Endodermal cell (in vitro differentiated cells): ENCODE measurements around the gene WDR89. TPM values are rescaled to one million over a fixed set of nuclear protein-coding genes. Genes with fewer than 3 reads are reported as not detected.
A peak's percentile ranks its signal among the peaks of the same experiment; 100 is the strongest.
"Not testable (repeated sequence)": the region's sequence is repeated elsewhere in the genome, so short reads cannot be mapped to it uniquely, and the experiment has no call there.

ENCODE experiments used
- DNase-seq: peaks from one replicate; pipeline ENCODE4 v3.0.0-alpha.2; 2017
- H3K27ac ChIP-seq: 2 replicates; pipeline ENCODE4 v1.5.1; 2013; ENCODE audit warnings: mild to moderate bottlenecking, low read depth, low read length, moderate library complexity
- H3K27me3 ChIP-seq: 2 replicates; pipeline ENCODE4 v1.6.1; 2013; ENCODE audit warnings: mild to moderate bottlenecking, low read length, moderate library complexity; ENCODE audit not compliant: insufficient read depth, control insufficient read depth, poor library complexity, severe bottlenecking
- H3K36me3 ChIP-seq: 2 replicates; pipeline ENCODE4 v1.7.0; 2013; ENCODE audit warnings: mild to moderate bottlenecking, low read length, moderate library complexity; ENCODE audit not compliant: control insufficient read depth, insufficient read depth
- H3K4me1 ChIP-seq: one replicate; pipeline ENCODE4 v1.7.0; 2013; ENCODE audit warnings: low read length; ENCODE audit not compliant: control insufficient read depth, insufficient read depth
- H3K4me3 ChIP-seq: 2 replicates; pipeline ENCODE4 v1.5.1; 2013; ENCODE audit warnings: mild to moderate bottlenecking, low read length, moderate library complexity
- H3K9ac ChIP-seq: 2 replicates; pipeline ENCODE4 v1.6.1; 2013; ENCODE audit warnings: mild to moderate bottlenecking, low read length, moderate library complexity; ENCODE audit not compliant: poor library complexity, severe bottlenecking; ENCODE audit errors: extremely low read depth
- H3K9me3 ChIP-seq: 2 replicates; pipeline ENCODE4 v1.6.1; 2013; ENCODE audit warnings: mild to moderate bottlenecking, low read length, moderate library complexity; ENCODE audit not compliant: control insufficient read depth
- H3K27ac Mint-ChIP-seq: 2 replicates; pipeline ENCODE4 v1.8.0; 2020; ENCODE audit warnings: mixed read lengths
- H3K27me3 Mint-ChIP-seq: 2 replicates; pipeline ENCODE4 v1.8.0; 2021; ENCODE audit warnings: mild to moderate bottlenecking, mixed read lengths; ENCODE audit not compliant: insufficient read depth
- H3K36me3 Mint-ChIP-seq: 2 replicates; pipeline ENCODE4 v1.8.0; 2020; ENCODE audit warnings: low read depth, mixed read lengths
- H3K4me1 Mint-ChIP-seq: 2 replicates; pipeline ENCODE4 v1.8.0; 2020; ENCODE audit warnings: mixed read lengths
- H3K4me3 Mint-ChIP-seq: 2 replicates; pipeline ENCODE4 v1.8.0; 2020; ENCODE audit warnings: mild to moderate bottlenecking, moderate library complexity, mixed read lengths
- H3K9me3 Mint-ChIP-seq: 2 replicates; pipeline ENCODE4 v1.8.0; 2020; ENCODE audit warnings: mild to moderate bottlenecking, mixed read lengths
- WGBS, 2 experiments: methylation state at CpG; one replicate each; pipeline versions ENCODE4 v1.1.5 to v1.1.7; 2013; ENCODE audit warnings: missing lambda C conversion rate in 2 of 2, mixed read lengths in 1 of 2; ENCODE audit not compliant: insufficient coverage in 1 of 2, insufficient read length in 1 of 2; 5-methylcytosine and 5-hydroxymethylcytosine counted together
- total RNA-seq, 2 donors: library from RNA; stranded (reverse); fragmentation: NEBNext Ultra II Directional in 1 of 2; extraction: Animal tissue kit (Norgen Biotek cat#: 25700) in 1 of 2; gene quantifications; 2 replicates in 1 of 2; 3 replicates in 1 of 2; pipeline ENCODE4 v1.2.1, GENCODE V29; 2021
- TF ChIP-seq, protein P1 (sequence below): fragments of 200-600 bp; sonication (generic); conservative IDR thresholded peaks from 2 replicates; pipeline ENCODE4 v1.5.0; 2021; ENCODE audit warnings: antibody characterized with exemption, mild to moderate bottlenecking

WDR89 gene
- total RNA-seq, 2 donors from 2014 or later = 23.4 to 26.7 TPM

DNA sequence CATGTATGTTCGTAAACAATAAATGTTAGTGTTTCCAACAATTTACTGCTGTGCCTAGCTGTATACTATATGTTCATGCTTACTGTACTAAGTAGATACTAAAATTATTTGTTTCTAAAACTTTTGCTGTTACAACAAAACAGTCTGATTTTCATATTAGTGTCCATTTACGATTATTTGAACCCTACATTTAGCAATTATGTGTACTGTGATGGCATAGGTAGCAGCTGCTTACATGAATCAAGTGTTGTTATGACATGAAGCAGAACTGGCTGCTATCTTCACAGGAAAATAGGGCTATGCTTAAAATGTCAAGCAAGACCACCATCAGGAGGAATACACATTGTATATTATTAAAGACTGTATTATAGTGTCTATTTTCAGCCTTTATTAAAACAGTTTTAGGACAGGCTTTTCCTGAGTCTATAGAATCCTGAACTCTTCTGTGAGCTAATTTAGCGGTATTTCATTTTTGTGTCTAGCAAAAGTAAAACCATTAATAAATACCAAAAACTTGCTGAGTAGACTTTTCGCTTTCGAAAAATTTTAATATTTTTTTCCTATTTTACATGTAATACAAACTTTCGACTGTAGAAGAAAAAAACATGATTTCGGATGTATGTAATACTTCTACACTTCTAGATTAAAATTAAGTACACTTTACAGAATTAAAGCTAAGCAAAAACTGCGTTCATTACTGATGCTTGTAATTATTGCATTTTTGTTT is 1.1 kb upstream of the WDR89 start:
- Histone ChIP-seq H3K36me3 (peaks cover 3% of the 10 kb centered on the region), H3K4me1 (no peaks in the 10 kb centered on the region), H3K4me3 (peak overlapping the region; percentile 99), H3K9me3 (peaks cover 2% of the 10 kb centered on the region), H3K27ac (no peak overlapping the region), H3K27me3 (no peaks in the 10 kb centered on the region), H3K9ac (peak overlapping the region; percentile 64)
- no peaks in the 10 kb centered on the region for H3K27me3 Mint-ChIP-seq
- H3K9me3 Mint-ChIP-seq = peaks cover 1% of the 10 kb centered on the region
- H3K27ac Mint-ChIP-seq = no peak overlapping the region
- TF ChIP-seq, protein P1, sequence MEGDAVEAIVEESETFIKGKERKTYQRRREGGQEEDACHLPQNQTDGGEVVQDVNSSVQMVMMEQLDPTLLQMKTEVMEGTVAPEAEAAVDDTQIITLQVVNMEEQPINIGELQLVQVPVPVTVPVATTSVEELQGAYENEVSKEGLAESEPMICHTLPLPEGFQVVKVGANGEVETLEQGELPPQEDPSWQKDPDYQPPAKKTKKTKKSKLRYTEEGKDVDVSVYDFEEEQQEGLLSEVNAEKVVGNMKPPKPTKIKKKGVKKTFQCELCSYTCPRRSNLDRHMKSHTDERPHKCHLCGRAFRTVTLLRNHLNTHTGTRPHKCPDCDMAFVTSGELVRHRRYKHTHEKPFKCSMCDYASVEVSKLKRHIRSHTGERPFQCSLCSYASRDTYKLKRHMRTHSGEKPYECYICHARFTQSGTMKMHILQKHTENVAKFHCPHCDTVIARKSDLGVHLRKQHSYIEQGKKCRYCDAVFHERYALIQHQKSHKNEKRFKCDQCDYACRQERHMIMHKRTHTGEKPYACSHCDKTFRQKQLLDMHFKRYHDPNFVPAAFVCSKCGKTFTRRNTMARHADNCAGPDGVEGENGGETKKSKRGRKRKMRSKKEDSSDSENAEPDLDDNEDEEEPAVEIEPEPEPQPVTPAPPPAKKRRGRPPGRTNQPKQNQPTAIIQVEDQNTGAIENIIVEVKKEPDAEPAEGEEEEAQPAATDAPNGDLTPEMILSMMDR = no peak
- no peak for DNase-seq
- peaks cover 22% of the 10 kb centered on the region for H3K36me3 Mint-ChIP-seq
- peaks cover 5% of the 10 kb centered on the region for H3K4me1 Mint-ChIP-seq
- peak overlapping the region; percentile 83 for H3K4me3 Mint-ChIP-seq
- WGBS, 2 experiments = 70 to 80% methylated on average over 4 to 6 of the region's 8 CpGs

DNA sequence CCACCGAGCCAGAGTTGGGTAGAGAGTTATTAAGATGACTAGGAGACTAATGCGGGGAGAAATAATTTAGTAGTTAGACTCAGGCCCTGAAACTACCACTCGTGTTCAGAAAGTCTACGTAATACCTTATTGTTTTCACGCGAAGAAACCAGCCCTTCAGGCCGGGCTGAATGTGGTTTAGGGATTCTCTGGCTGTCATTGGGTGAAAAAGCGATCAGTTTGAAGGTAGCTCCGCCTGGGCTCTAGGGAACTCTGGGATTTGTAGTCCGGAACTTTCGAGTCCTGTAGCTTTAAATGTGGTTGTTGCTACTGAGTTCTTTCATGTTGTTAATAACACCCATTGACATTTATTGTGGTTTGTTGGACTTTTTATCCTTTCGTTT is 549 bp upstream of the WDR89 start:
- H3K27ac ChIP-seq = peak overlapping the region; percentile 72
- peak overlapping the region; percentile 99 for H3K4me3 ChIP-seq
- H3K4me1 ChIP-seq = no peaks in the 10 kb centered on the region
- H3K9ac ChIP-seq = peak overlapping the region; percentile 64
- Mint-ChIP-seq H3K9me3 (peaks cover 1% of the 10 kb centered on the region), H3K27ac (peak overlapping the region; percentile 97), H3K27me3 (no peaks in the 10 kb centered on the region), H3K36me3 (peaks cover 27% of the 10 kb centered on the region), H3K4me1 (peaks cover 4% of the 10 kb centered on the region), H3K4me3 (peak overlapping the region; percentile 83)
- peak; percentile 90 for DNase-seq
- peaks cover 6% of the 10 kb centered on the region for H3K36me3 ChIP-seq
- TF ChIP-seq, protein P1 = no peak
- H3K27me3 ChIP-seq = no peaks in the 10 kb centered on the region
- WGBS, 2 experiments = 0% methylated on average over 2 to 12 of the region's 12 CpGs
- peaks cover 8% of the 10 kb centered on the region for H3K9me3 ChIP-seq

DNA sequence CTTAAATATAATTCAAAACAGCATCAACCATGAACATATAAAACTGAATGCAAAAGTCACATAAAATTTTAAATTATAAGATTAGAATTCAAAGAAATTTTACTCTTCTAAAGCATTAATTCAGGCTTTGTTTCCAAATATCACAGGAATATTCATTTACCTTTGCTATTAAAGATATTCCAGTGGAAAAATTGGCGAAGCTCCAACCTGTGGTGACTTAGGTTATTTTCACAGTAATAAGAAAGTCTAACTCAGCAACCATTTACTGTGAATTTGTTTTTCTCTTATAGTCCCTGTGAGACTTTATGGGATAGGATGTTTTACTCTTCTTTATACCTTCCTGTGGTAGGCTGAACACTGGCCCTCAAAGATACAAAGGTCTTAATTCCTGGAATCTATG is 3.2 kb downstream of the WDR89 start:
- no peaks in the 10 kb centered on the region for H3K27me3 ChIP-seq
- TF ChIP-seq, protein P1 = no peak
- no peak for DNase-seq
- no peak overlapping the region for H3K9ac ChIP-seq
- Mint-ChIP-seq H3K4me1 (peaks cover 4% of the 10 kb centered on the region), H3K27ac (no peak overlapping the region), H3K36me3 (peaks cover 50% of the 10 kb centered on the region), H3K4me3 (no peak overlapping the region), H3K9me3 (peaks cover 25% of the 10 kb centered on the region), H3K27me3 (no peaks in the 10 kb centered on the region)
- peak overlapping the region; percentile 32 for H3K4me3 ChIP-seq
- no peak overlapping the region for H3K27ac ChIP-seq
- H3K9me3 ChIP-seq = peaks cover 26% of the 10 kb centered on the region
- peaks cover 8% of the 10 kb centered on the region for H3K36me3 ChIP-seq
- 100% methylated on average over 1 of the region's 1 CpG; no CpG with 5 or more reads in 1 of the 2 experiments for WGBS, 2 experiments
- H3K4me1 ChIP-seq = no peaks in the 10 kb centered on the region

DNA sequence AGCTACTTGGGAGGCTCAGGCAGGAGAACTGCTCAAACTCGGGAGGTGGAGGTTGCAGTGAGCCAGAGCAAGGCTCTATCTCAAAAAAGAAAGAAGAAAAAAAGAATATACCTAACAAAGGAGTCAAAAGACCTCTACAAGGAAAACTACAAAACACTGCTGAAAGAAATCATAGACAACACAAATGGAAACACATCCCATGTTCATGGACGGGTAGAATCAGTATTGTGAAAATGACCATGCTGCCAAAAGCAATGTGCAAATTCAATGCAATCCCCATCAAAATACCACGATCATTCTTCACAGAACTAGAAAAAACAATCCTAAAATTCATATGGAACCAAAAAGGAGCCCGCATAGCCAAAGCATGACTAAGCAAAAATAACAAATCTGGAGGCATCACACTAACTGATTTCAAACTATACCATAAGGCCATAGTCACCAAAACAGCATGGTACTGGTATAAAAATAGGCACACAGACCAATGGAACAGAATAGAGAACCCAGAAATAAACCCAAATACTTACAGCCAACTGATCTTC is 5.5 kb downstream of the WDR89 start:
- Mint-ChIP-seq H3K36me3 (peaks cover 50% of the 10 kb centered on the region), H3K9me3 (peaks cover 25% of the 10 kb centered on the region)
- H3K27ac Mint-ChIP-seq, H3K4me1 ChIP-seq, H3K4me3 Mint-ChIP-seq, DNase-seq, H3K4me1 Mint-ChIP-seq, H3K36me3 ChIP-seq, H3K27me3 Mint-ChIP-seq, H3K4me3 ChIP-seq, H3K27ac ChIP-seq, H3K27me3 ChIP-seq, H3K9ac ChIP-seq: not testable (repeated sequence)
- H3K9me3 ChIP-seq = peaks cover 26% of the 10 kb centered on the region
- 89 to 95% methylated on average over 2 to 4 of the region's 4 CpGs for WGBS, 2 experiments
